Lower leg skin (tissue), 4 donors: ENCODE results near the gene STEEP1. TPM values are rescaled to one million over a fixed set of nuclear protein-coding genes. Genes with fewer than 3 reads are reported as not detected.
"Not testable (repeated sequence)": the region's sequence is repeated elsewhere in the genome, so short reads cannot be mapped to it uniquely, and the experiment has no call there.

Experiments
- DNase-seq, 2 donors: peaks; one replicate each; pipeline ENCODE4 v3.0.0-alpha.2; 2019; ENCODE audit warnings: low spot score in 2 of 2
- H3K4me3 ChIP-seq: fragments of 200-600 bp; sonication (generic); 2 replicates; pipeline ENCODE4 v1.5.1; 2017; ENCODE audit warnings: mild to moderate bottlenecking, low read depth; ENCODE audit not compliant: poor library complexity, severe bottlenecking
- POLR2A ChIP-seq, 2 donors: fragments of 450-650 bp; IDR thresholded peaks; one replicate each; pipeline ENCODE4 v1.6.1; 2016 to 2017; ENCODE audit warnings: antibody characterized with exemption in 2 of 2, mild to moderate bottlenecking in 1 of 2, moderate library complexity in 1 of 2
- WGBS, 2 donors: methylation state at CpG; one replicate each; pipeline ENCODE4 v1.1.5; 2018; 5-methylcytosine and 5-hydroxymethylcytosine counted together
- intact Hi-C: fragments of 100-400 bp; cut with DNase I; formaldehyde crosslinking; loops from one replicate; pipeline ENCODE4 v1.15.0; 2023; ENCODE audit warnings: low total_unique reads
- total RNA-seq, 4 donors: library from RNA; depleted of rRNA; stranded (reverse); fragments of >200 nt; gene quantifications; one replicate each; pipeline ENCODE4 v1.1.0, GENCODE V29; 2016
- TF ChIP-seq, protein P1 (sequence below), 3 donors: fragments of 450-650 bp; IDR thresholded peaks; one replicate each; pipeline ENCODE4 v1.5.1; 2016; ENCODE audit warnings: antibody characterized with exemption in 3 of 3, mild to moderate bottlenecking in 3 of 3, moderate library complexity in 2 of 3

The STEEP1 gene
- total RNA-seq, 4 donors from 2014 or later, result 25.9 to 29.4 (median 27.8) TPM

DNA sequence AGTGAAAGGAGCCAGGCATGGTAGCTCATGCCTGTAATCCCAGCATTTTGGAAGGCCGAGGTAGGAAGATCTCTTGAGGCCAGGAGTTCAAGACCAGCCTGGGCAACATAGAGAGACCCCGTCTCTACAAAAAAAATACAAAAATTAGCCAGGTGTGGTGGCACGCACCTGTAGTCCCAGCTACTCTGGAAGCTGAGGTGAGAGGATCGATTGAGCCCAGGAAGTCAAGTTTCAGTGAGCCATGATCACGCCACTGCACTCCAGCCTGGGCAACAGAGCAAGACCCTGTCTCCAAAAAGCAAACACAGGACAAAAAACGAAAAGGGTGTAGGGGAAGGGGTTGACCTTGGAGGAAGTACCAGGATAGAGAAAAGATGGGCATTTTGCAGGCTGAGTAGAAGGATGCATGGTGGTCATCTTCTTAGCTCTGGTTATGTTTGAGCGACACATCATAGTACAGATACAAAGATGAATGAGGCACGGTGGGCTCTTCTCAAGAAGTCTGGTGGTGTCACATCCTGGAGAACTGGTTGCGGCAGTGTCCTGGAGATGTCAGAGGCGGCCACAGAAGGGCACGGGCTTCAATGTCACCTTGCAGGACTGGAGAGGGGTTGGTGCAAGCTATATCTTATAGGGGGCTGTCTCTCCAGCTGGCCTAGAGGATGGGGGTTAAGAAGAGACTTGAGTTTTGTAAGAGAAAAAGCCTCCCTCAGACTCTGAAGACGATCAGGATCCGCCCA, 65.0 kb downstream of the STEEP1 start:
- intact Hi-C loops, result no loop called here
- 78 to 87% methylated on average over 13 of the region's 13 CpGs for WGBS, 2 donors
- H3K4me3 ChIP-seq, result no peak overlapping the region
- no peak for TF ChIP-seq POLR2A (IDR thresholded peaks at IDR 0.05)
- TF ChIP-seq, protein P1, sequence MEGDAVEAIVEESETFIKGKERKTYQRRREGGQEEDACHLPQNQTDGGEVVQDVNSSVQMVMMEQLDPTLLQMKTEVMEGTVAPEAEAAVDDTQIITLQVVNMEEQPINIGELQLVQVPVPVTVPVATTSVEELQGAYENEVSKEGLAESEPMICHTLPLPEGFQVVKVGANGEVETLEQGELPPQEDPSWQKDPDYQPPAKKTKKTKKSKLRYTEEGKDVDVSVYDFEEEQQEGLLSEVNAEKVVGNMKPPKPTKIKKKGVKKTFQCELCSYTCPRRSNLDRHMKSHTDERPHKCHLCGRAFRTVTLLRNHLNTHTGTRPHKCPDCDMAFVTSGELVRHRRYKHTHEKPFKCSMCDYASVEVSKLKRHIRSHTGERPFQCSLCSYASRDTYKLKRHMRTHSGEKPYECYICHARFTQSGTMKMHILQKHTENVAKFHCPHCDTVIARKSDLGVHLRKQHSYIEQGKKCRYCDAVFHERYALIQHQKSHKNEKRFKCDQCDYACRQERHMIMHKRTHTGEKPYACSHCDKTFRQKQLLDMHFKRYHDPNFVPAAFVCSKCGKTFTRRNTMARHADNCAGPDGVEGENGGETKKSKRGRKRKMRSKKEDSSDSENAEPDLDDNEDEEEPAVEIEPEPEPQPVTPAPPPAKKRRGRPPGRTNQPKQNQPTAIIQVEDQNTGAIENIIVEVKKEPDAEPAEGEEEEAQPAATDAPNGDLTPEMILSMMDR (IDR thresholded peaks at IDR 0.05), result no peak
- no peak for DNase-seq

DNA sequence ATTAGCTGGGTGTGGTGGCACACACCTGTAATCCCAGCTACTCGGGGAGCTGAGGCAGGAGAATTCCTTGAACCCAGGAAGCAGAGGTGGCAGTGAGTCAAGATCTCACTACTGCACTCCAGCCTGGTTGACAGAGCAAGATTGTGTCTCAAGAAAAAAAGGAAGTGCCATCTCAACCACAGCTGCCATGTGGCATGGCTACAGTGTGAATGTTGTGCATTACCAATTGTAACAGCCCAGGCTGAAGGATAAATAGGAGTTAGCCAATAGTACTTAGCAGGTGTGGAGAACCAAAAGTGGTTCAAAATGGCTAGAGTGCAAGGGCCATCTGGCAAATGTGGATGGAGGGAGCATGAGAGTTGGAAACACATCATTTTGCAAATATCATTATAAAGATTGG, 68.0 kb downstream of the STEEP1 start:
- WGBS, 2 donors, result 37% methylated on average over 1 of the region's 1 CpG; no CpG with 5 or more reads in 1 of the 2 donors
- TF ChIP-seq, protein P1 (IDR thresholded peaks at IDR 0.05), result no peak
- no peak for TF ChIP-seq POLR2A (IDR thresholded peaks at IDR 0.05)
- H3K4me3 ChIP-seq, result no peak overlapping the region
- intact Hi-C loops, result no loop called here
- no peak for DNase-seq

DNA sequence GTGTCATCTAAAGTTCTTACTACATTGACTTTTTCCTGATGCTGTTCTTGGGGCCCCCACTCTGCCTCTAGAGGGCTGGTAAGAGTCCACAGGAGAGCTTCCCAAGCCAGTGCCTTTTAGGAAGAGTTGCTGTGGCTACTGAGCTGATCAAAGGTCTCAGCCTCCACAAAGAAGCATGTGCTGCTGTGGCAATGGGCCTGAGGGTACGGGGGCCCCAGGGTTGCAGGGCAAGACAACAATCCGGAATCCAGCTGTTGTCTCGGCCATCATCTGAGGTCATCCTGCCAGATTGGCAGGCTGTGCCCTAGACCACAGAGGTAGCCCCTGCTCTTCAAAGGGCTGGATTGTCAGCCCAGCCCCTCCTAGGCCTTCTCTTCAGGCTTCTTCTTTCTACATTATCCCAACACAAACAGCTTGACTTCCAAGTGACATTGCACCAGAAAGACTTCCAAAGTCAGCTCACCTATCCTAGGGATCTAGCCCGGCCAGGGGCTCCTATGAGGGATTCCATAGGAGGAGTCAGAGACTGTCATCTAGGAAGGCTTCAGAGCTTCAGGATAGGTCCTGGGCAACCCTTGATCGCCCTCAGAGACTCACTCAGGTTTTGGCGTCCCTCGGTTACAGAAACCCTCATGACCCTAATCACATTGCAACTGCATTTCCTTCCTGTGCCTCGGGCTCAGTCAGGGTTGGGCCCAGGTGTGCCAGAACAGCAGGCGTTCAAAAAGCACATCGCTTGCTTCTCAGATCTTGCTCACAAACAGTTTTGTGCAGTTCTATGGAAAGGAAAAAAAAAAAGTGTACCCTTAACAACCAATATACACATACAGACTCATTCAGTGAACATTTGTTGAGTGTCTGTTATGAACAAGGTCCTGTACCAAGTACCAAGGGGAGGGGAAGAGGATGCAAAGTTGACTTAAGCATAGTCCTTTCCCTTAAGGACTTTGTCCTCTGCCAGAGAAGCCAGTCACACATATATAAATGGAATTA, 69.2 kb downstream of the STEEP1 start:
- WGBS, 2 donors, result 37 to 63% methylated on average over 9 to 10 of the region's 10 CpGs

DNA sequence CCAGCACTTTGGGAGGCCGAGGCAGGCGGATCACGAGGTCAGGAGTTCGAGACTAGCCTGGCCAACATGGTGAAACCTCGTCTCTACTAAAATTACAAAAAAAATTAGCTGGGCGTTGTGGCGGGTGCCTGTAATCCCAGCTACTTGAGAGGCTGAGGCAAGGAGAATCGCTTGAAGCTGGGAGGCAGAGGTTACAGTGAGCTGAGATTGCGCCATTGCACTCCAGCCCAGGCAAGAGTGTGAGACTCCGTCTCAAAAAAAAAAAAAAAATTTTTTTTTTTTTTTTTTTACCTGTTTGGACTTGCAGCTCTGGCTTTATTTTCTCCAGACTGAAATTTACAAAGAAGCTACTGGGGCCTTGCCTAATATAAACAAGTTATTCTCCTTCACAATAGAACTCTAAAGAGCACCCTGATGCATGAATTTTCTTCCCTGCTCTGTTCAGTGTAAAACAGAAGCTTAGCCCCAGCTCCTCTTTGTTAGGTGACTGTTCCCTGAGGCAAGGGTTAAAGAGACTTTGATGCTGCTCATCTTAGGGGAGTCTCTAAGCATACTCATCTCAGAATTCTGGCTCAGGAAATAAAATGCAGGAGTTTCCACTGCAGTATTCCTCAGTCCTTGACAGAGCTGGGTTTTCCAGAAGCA, 71.2 kb downstream of the STEEP1 start:
- DNase-seq, result peak in 1 of 2 donors; percentile 68
- intact Hi-C loops, H3K4me3 ChIP-seq: not testable (repeated sequence)
- 60 to 65% methylated on average over 10 of the region's 10 CpGs for WGBS, 2 donors

More for the DNA sequence above, 69.2 kb downstream of the STEEP1 start:
- H3K4me3 ChIP-seq, result no peak overlapping the region
- DNase-seq, result peak in 1 of 2 donors; percentile 73
- intact Hi-C loops, result no loop called here
- no peak for TF ChIP-seq POLR2A (IDR thresholded peaks at IDR 0.05)
- TF ChIP-seq, protein P1 (IDR thresholded peaks at IDR 0.05), result no peak

DNA sequence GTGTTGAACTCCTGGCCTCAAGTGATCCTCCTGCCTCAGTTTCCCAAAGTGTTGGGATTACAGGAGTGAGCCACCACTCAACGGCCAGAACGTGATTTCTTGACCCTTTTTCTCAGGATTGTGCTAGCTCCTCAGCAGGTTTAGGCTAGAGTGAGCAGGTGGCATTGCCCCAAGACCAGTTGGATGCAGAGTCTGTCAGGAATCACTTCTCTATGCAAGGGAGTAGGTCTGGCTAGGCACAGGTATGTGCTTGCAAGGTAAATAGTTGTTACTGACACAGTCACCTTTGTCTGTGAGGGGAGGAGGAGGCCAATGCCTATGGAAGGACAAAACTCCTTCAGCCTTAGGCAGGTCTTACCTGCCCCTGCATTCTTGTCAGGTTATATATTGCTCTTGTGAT, 72.7 kb downstream of the STEEP1 start:
- no peak overlapping the region for H3K4me3 ChIP-seq
- peak in 1 of 2 donors; percentile 61 for DNase-seq
- no peak for TF ChIP-seq POLR2A (IDR thresholded peaks at IDR 0.05)
- TF ChIP-seq, protein P1 (IDR thresholded peaks at IDR 0.05), result no peak
- 63 to 93% methylated on average over 2 of the region's 2 CpGs for WGBS, 2 donors
- intact Hi-C loops, result no loop called here
